ENCODE measurements around the gene PCDH15. TPM values are rescaled to one million over a fixed set of nuclear protein-coding genes. Genes with fewer than 3 reads are reported as not detected.

PCDH15 gene
- total and polyA plus RNA-seq, 2 of the 13 experiments (the other 11 are each of a cell fraction or from before 2014, with no cell fraction given): not detected

DNA sequence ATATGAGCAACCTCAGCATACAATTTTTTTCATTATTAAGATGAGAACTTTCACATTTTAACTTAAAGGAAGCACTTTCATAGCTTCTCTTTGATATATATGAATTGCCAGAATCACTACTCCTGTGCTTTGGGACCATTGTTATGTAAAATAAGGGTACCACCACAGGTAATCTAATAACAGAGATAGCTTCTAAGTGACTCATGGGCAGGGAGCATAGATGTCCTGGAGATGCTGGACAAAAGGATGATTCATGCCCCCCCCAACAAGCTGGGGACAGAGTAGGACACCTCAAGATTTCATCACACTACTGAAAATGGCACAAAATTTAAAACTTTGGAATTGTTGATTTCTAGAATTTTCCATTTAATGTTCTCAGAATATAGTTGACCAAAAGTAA, 641.1 kb downstream of the PCDH15 start (continued):
- TF ChIP-seq, protein P1, sequence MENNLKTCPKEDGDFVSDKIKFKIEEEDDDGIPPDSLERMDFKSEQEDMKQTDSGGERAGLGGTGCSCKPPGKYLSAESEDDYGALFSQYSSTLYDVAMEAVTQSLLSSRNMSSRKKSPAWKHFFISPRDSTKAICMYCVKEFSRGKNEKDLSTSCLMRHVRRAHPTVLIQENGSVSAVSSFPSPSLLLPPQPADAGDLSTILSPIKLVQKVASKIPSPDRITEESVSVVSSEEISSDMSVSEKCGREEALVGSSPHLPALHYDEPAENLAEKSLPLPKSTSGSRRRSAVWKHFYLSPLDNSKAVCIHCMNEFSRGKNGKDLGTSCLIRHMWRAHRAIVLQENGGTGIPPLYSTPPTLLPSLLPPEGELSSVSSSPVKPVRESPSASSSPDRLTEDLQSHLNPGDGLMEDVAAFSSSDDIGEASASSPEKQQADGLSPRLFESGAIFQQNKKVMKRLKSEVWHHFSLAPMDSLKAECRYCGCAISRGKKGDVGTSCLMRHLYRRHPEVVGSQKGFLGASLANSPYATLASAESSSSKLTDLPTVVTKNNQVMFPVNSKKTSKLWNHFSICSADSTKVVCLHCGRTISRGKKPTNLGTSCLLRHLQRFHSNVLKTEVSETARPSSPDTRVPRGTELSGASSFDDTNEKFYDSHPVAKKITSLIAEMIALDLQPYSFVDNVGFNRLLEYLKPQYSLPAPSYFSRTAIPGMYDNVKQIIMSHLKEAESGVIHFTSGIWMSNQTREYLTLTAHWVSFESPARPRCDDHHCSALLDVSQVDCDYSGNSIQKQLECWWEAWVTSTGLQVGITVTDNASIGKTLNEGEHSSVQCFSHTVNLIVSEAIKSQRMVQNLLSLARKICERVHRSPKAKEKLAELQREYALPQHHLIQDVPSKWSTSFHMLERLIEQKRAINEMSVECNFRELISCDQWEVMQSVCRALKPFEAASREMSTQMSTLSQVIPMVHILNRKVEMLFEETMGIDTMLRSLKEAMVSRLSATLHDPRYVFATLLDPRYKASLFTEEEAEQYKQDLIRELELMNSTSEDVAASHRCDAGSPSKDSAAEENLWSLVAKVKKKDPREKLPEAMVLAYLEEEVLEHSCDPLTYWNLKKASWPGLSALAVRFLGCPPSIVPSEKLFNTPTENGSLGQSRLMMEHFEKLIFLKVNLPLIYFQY (CRISPR knock-in tag; IDR thresholded peaks at IDR 0.05; ENCODE audit: borderline replicate concordance): no peak
- TF ChIP-seq, protein P2, sequence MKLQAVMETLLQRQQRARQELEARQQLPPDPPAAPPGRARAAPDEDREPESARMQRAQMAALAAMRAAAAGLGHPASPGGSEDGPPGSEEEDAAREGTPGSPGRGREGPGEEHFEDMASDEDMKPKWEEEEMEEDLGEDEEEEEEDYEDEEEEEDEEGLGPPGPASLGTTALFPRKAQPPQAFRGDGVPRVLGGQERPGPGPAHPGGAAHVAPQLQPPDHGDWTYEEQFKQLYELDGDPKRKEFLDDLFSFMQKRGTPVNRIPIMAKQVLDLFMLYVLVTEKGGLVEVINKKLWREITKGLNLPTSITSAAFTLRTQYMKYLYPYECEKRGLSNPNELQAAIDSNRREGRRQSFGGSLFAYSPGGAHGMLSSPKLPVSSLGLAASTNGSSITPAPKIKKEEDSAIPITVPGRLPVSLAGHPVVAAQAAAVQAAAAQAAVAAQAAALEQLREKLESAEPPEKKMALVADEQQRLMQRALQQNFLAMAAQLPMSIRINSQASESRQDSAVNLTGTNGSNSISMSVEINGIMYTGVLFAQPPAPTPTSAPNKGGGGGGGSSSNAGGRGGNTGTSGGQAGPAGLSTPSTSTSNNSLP (IDR thresholded peaks at IDR 0.05; ENCODE audit: low read depth, low read length): no peak
- no peak for TF ChIP-seq MTF1 (CRISPR knock-in tag; IDR thresholded peaks at IDR 0.05)

DNA sequence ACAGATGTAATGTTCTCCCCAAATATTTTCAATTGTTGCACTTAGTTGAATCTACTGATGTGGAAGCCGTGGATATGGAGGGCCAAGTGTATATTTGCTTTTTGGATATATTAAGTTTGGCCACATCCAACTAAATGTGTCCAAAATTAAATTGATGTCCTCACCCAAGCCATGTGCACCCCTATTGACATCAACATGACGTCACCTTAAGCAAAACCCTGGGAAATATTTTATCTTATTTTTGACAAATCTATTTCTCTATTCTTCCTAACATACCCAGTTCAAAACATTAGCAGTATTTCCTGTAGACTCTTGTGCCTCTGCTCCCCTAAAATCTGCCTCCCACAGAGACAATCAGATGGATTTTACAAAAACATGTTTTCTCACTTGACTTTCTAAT, 652.5 kb downstream of the PCDH15 start:
- Histone ChIP-seq H3K4me1 (ENCODE audit: insufficient read depth, low read length) (no peaks in the 10 kb centered on the region), H4K20me1 (ENCODE audit: insufficient read depth, low read length) (no peaks in the 10 kb centered on the region), H3K27ac (ENCODE audit: extremely low read length, insufficient read depth, low read length) (no peak overlapping the region), H3K4me3 (replicated peaks in 1 of 3; ENCODE audit: insufficient read depth in 1 of 3, low read depth in 2 of 3, low read length in 3 of 3) (no peak overlapping the region), H3K36me3 (replicated peaks in 1 of 2; ENCODE audit: control insufficient read depth in 1 of 2, insufficient read depth in 2 of 2, low read length in 2 of 2) (no peaks in the 10 kb centered on the region), H2AFZ (ENCODE audit: low read length) (no peak overlapping the region), H3K27me3 (ENCODE audit: control insufficient read depth in 1 of 2, insufficient read depth in 2 of 2, low read length in 2 of 2) (no peaks in the 10 kb centered on the region), H3K4me2 (ENCODE audit: low read depth, low read length) (no peak overlapping the region), H3K9me3 (ENCODE audit: low read length) (0 out of 2 replicates have a peak, but pooled peaks cover 5% of the 10 kb centered on the region), H3K79me2 (ENCODE audit: insufficient read depth, low read length) (no peaks in the 10 kb centered on the region), H3K9ac (ENCODE audit: insufficient read depth, low read depth, low read length) (no peak overlapping the region)
- POLR2A ChIA-PET: no interaction called here
- DNase-seq (ENCODE audit: low spot score) (no peak), FAIRE-seq (no peak), ATAC-seq (no peak)
- in situ Hi-C loops (cut with HindIII; ENCODE audit: extremely low pct_ligation_motif_present, low pct_unique_long_range_greater_than_20kb) (no loop called here), intact Hi-C loops (cut with micrococcal nuclease; ENCODE audit: unreplicated experiment) (no loop called here)
- TF ChIP-seq SMAD1 (CRISPR knock-in tag; IDR thresholded peaks at IDR 0.05; ENCODE audit: borderline replicate concordance, low read depth): no peak
- TF ChIP-seq, protein P3, sequence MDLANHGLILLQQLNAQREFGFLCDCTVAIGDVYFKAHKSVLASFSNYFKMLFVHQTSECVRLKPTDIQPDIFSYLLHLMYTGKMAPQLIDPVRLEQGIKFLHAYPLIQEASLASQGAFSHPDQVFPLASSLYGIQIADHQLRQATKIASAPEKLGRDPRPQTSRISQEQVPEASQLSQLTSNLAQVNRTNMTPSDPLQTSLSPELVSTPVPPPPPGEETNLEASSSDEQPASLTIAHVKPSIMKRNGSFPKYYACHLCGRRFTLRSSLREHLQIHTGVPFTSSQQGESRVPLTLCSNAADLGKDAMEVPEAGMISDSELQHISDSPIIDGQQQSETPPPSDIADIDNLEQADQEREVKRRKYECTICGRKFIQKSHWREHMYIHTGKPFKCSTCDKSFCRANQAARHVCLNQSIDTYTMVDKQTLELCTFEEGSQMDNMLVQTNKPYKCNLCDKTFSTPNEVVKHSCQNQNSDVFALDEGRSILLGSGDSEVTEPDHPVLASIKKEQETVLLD (CRISPR knock-in tag; IDR thresholded peaks at IDR 0.05; ENCODE audit: low read depth): no peak
- peak; percentile 86 for TF ChIP-seq CREB1 (IDR thresholded peaks at IDR 0.05)
- TF ChIP-seq CREB1 (CRISPR knock-in tag; IDR thresholded peaks at IDR 0.05): no peak
- TF ChIP-seq, protein P4, sequence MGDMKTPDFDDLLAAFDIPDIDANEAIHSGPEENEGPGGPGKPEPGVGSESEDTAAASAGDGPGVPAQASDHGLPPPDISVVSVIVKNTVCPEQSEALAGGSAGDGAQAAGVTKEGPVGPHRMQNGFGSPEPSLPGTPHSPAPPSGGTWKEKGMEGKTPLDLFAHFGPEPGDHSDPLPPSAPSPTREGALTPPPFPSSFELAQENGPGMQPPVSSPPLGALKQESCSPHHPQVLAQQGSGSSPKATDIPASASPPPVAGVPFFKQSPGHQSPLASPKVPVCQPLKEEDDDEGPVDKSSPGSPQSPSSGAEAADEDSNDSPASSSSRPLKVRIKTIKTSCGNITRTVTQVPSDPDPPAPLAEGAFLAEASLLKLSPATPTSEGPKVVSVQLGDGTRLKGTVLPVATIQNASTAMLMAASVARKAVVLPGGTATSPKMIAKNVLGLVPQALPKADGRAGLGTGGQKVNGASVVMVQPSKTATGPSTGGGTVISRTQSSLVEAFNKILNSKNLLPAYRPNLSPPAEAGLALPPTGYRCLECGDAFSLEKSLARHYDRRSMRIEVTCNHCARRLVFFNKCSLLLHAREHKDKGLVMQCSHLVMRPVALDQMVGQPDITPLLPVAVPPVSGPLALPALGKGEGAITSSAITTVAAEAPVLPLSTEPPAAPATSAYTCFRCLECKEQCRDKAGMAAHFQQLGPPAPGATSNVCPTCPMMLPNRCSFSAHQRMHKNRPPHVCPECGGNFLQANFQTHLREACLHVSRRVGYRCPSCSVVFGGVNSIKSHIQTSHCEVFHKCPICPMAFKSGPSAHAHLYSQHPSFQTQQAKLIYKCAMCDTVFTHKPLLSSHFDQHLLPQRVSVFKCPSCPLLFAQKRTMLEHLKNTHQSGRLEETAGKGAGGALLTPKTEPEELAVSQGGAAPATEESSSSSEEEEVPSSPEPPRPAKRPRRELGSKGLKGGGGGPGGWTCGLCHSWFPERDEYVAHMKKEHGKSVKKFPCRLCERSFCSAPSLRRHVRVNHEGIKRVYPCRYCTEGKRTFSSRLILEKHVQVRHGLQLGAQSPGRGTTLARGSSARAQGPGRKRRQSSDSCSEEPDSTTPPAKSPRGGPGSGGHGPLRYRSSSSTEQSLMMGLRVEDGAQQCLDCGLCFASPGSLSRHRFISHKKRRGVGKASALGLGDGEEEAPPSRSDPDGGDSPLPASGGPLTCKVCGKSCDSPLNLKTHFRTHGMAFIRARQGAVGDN (CRISPR knock-in tag; IDR thresholded peaks at IDR 0.05): no peak
- TF ChIP-seq ATF7 (IDR thresholded peaks at IDR 0.05): peak; percentile 96
- no peak for TF ChIP-seq ATF7 (CRISPR knock-in tag; IDR thresholded peaks at IDR 0.05)
- TF ChIP-seq ZNF329 (CRISPR knock-in tag; IDR thresholded peaks at IDR 0.05; ENCODE audit: low read depth): no peak
- no peak for TF ChIP-seq SALL2 (CRISPR knock-in tag; IDR thresholded peaks at IDR 0.05)
- TF ChIP-seq NCOA2 (CRISPR knock-in tag; IDR thresholded peaks at IDR 0.05): no peak
- CTCF ChIA-PET (ENCODE audit: low intra/inter-chr PET ratio, low total read pairs): no interaction called here
- BruUV-seq (replicated peaks): no TSS peak
- WGBS (ENCODE audit: low lambda C conversion rate): 0% methylated on average over 2 of the region's 2 CpGs

Measured in HepG2 (cell line).